ENCODE measurements around the gene GPR155.
"Not testable (repeated sequence)": the region's sequence is repeated elsewhere in the genome, so short reads cannot be mapped to it uniquely, and the experiment has no call there.

GPR155 gene

DNA sequence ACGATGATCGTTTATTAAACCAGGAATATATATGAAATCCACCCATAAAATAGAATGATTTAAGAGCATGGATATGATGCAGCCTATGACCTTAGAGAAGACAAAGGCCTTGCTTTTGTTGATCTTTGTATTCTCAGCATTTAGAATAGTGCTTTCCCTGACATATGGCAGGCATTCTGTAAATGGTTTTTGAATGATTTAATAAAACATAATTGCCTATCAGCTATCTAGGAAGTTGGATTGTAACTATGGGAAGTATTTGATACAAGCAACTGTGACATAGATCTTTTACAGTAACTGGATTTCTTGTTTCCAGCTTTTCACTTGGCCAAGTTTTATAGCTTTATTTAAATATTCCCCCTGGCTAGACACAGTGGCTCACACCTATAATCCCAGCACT is 5.1 kb upstream of the GPR155 start:
- no peak for DNase-seq

DNA sequence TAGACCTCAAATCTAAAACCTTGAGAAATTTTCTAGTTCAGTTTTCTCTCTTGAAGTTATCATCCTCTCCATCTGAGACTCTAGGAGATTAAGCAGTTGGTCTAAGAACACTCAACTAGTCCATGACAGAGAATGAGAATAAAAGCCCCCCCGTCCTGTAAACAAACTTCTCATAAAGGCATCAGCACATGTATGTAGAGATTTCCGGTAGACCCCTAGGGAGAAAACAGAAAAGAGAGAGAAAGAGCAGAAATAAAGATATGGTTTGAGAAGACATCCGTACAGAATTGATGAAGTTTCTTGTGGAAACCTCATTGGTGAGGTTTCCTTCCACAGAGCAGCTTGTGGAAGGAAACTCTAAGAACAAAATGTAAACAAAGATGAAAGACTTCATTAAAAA is 3.2 kb upstream of the GPR155 start:
- DNase-seq = no peak

DNA sequence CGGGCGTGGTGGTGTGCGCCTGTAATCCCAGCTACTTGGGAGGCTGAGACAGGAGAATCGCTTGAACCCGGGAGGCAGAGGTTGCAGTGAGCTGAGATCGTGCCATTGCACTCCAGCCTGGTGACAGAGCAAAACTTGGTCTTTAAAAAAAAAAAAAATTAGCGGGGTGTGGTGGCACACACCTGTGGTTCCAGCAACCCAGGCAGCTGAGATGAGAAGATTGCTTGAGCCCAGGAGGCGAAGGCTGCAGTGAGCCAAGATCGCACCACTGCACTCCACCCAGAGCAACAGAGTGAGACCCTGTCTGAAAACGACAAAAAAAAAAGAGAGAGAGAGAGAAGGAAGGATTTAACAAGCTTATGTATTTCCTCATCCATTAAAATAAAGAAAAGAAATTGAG is 2.7 kb upstream of the GPR155 start:
- DNase-seq = peak; percentile 49

DNA sequence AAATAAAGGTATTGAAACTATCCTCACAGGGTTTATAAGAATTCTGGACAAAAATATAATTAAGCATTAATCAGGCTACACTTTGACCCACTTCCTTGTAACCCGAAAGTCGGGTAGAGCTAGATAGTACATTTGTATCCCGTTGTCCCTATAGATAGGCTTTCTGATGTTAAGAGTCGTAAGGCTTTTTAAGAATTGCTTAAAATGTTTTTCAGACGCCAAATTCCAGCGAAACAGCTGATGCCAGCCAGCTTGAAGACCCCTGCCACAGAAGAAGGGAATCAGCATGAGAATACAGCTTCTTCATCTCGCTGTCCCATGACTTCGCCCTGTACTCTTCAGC is 962 bp upstream of the GPR155 start:
- DNase-seq = no peak

DNA sequence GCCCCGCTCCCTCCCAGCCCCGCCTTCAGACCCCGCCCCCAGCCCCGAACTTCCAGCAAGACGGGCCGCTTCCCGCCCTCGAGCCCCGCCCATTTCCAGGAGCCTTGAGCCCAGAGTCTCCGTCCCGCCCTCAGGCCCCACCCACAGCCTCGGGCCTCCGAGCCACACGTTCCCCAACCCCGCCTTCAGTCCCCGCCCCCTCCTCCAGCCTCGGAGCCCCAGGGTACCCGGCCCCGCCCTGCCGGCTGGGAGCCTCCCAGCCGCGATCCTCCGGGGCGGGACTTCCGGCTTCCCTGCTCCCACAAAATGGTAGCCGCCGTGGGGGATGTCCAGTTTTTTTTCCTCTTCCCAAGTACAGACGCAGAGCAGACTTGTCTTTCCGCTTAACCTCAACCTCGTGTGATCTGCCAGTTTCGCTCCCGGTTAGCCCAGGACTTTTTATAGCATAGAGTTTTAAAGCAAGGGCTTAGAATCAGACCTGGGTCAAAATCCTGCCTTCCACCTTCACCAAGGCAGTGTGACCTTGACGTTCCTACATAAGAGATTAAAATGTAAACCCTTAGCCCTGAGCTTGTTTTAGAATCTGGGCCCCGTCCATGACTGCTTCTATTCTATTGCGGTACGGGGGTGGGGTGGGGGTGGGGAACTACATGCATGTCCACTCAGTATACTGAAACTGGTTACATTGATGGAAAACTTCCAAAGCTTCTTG is 435 bp upstream of the GPR155 start:
- peak; percentile 99 for DNase-seq

DNA sequence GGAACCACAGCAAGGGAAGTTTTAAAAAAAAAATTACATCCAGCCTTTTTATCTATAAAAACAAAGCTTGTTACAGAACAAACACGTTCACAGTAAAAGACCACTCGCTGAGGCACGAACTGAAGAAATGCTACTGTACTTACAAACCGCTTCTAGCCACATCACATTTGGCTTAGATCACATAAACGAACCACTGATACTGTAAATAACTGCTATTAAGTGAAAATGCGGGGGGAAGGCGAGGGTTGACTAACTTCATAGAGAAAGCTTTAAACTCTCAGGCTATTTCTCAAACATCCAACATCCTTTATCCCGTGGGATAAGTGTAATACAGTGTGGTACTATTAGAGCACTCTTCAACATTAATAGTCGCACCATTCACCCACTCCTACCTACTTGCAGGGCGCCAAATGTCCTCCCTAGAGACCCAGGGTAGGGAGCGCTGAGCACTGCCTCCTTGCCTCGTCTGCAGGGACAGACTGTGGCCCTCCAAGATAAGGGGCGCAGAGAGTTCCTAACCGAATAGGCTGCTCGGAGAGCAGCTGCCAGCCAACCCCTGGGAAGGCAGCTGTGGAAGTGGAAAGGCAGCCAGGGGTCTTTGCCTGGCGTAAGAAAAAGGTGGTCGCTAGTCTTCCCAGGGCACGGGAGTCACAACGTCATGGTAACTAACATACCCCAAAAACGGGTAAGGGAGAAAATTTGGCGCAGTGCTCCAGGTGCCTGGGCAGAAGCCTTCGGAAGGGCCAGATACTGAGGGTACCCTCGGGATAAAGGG is 854 bp downstream of the GPR155 start:
- DNase-seq = no peak

DNA sequence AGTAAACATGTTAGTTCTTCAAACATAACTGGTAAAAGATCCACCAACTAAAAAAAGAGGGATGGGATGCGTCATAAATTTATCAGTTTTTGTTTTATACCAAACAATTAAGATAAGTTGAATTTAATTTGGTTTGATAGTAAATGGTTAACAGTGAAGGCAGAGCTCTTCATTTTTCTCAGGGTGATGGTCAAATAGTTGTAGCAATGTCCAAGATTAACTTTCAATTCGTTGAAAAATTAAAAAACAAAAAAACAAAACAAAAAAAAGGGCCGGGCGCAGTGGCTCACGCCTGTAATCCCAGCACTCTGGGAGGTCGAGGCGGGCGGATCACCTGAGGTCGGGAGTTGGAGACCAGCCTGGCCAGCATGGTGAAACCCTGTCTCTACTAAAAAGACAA is 1.8 kb downstream of the GPR155 start:
- not testable (repeated sequence) for DNase-seq

DNA sequence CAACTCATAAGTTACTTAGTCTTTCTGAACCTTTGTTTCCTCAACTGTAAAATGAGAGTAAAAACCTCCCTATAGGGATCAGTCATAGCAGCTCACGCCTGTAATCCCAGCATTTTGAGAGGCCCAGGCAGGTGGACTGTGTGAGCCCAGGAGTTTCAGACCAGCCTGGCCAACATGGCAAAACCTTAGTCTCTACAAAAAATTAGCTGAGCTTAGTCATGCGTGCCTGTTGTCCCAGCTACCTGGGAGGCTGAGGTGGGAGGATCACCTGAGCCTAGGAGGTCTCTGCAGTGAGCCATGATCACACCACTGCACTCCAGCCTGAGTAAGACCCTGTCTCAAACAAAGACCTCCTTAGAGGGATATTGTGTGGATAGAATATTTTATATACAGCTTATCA is 2.3 kb downstream of the GPR155 start:
- DNase-seq = no peak

DNA sequence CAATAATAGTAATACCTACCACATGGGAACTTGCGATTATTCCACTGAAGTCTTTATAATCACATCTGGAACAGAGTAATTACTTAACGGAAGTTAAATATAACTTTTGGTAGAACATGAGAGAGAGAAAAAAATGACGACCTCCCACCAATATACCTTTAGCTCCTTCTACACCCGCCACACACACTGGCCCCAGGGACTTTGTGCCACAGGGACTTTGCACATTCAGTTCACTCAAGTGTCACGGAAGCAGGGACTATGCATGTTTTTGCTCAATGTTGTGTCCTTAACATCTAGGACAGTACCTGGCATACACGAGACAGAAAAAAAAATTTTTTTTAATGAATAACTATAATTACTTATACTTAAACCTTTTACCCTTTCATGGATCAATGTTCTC is 4.0 kb downstream of the GPR155 start:
- DNase-seq = no peak

DNA sequence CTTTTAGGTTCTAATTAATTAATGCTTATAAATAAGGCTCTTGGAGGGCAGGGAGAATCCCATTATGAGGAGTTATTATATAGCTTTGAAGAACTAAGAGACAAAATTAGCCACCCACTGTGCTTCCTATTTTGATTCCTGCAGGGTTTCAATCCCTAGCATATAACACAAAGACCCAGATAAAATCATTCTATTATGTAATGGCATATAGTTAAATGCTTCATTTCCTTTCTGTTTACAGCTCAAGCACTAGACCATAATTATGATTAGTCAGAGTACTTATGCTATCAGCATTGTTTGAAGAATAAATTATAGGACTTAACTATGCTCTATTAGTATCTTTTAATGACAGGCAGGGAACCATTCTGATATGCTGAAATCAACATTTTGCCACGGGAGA is 9.1 kb downstream of the GPR155 start:
- no peak for DNase-seq

DNA sequence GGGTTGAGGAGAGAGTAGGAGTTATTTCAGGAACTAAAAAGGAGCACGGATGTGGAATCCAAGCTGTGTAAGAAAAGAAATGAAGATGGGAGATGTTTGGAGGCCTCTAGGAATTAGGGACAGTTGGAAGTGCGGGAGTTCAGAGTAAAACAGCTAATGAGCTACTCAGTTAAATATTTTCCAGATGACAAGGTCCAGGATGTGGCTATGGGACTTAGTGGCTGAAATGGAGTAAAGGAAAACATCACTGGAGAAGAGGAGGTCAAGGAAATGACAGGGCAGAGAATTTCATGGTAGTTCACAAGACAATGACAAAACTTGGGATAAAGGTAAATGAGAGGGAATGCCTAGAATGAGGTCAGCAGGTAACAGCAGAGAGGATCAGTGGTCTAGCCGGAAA is 13.0 kb downstream of the GPR155 start:
- no peak for DNase-seq

DNA sequence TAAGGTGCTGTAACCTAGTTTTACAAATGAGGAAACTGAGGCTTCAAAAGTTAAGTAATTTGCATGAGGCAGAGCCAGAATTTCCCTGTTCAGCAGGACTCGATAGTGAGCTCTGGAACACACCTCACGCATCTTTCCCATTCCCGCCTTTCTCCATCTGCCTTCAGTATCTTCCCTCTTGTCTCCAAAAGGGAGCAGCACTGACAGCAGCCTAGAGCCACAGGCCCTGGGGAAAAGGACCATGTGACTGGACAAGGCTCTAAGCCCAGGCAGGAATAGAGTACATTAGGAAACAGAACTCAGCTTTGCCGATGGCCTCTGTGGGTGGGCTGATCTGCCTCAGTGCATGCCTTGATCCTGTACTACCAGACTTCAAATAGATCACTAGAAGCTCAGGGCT is 21.5 kb downstream of the GPR155 start:
- no peak for DNase-seq

DNA sequence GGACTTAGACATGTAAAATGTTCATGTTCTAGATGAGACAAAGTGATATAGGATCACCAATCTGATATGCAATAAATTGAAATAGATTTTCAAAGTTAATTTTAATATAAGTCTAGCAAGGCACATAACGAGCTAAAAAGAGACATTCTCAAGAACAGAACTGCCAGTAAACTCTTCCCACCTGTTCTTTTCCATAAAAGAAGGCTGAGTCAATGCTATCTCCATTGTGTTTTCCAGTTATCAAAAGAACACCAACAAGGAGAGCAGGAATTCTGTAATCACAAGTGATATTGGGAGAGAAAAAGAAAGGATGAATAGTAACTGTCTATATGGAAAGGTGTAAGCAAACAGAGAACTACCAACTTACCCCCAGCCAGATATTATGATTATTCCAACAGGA is 25.6 kb downstream of the GPR155 start:
- no peak for DNase-seq

DNA sequence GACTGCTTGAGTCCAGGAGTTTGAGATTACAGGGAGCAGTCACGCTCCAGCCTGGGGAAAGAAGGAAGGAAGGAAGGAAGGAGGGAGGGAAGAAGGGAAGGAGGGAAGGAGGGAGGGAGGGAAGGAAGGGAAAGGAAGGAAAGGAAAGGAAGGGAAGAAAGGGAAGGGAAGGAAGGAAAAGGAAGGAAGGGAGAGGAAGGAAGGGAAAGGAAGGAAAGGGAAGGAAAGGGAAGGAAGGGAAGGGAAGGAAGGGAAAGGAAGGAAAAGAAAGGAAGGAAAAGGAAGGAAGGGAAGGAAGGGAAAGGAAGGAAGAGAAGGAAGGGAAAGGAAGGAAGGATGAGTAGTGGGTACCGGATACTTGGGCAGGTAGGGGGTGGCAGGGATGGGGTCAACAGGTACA is 32.3 kb downstream of the GPR155 start:
- no peak for DNase-seq

DNA sequence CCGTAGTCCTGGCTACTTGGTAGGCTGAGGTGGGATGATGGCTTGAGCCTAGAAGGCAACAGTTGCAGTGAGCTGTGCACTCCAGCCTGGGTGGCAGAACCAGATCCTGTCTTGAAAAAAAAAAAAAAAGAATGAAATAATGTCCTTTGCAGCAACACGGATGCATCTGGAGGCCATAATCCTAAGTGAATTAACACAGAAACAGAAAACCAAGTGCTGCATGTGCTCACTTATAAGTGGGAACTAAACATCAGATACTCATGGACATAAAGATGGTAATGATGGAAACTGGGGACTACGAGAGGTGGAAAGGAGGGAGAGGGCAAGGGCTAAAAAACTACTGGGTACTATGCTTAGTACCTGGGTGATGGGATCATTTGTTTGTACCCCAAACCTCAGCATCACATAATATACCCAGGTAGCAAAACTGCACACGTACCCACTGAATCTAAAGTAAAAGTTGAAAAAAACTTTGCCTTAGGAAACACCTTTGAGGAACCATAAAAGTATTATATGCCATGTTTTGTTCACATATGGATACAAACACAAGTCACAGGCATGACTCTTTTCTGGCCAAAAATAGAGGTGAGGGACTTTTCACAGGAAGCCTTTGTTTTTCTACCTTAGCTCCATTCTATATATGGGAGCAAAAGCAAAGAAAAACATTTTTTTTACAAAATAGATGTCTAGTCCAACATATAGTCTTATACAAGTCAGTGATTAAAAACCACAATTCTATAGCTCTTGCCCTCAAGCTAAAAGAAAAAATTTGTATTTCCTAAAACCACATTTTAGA is 36.6 kb downstream of the GPR155 start:
- DNase-seq = no peak

DNA sequence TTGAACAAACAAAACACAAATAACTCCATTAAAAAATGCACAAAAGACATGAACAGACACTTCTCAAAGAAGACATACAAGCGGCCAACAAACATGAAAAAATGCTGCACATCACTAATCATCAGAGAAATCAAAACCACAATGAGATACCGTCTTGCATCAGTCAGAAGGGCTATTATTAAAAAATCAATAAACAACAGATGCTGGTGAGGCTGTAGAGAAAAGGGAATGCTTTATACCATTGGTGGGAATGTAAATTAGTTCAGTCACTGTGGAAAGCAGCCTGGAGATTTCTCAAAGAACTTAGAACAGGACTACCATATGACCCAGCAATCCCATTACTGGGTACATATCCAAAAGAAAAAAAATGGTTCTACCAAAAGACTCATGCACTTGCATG is 37.8 kb downstream of the GPR155 start:
- no peak for DNase-seq

DNA sequence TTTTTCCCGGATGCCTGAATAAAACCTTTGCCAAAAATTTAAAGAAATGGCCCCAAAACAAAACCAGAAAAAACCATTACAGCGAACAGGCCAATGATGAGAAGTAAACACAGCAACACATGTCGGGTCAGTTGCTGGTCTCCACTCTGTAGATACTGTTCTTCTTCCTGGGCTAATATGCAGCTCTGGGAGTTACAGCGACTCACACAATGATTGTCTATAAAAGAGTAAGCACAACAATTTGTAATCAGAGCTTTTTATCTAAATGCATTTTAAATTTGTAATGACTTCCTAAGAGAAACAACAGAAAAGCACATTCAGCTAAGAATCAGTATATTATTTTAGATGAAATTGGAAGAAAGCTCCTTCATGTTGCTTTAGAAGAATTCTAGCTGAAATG is 40.3 kb downstream of the GPR155 start:
- DNase-seq = no peak

DNA sequence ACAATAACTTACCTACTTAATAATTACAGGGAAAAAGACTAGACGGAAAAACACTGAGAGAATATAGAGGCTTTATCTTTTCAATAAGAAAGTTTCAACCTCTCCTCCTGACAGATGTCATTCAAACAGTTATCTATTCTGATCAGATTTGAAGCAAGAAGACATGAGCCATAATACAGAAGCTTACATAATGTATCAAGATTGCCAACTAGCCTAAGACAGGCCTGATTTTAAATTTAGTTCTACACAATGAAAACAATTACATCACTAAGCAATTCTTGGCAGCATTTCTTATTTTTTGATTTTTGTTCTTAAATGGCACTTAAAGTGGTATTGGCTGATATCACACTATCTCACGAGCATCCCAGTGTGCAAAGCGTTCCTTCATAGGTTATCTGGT is 41.6 kb downstream of the GPR155 start:
- DNase-seq = no peak

DNA sequence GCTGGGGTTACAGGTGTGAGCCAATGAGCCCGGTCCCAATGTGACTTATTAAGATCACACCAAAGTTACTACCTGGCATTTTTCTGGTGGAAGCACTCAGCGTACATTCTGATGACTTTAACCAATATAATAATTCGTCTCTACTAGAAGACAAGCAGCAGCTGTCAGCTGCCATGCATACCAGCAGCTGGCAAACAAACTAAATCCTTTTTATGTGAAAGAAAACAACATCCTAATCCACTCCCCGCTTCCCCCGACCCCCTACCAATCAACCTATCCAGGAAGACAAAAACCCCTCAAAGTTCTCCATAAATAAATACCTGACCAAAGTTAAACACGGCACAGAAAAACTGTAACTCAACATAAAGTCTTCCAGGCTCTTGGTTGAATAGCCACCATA is 42.1 kb downstream of the GPR155 start:
- DNase-seq = no peak

DNA sequence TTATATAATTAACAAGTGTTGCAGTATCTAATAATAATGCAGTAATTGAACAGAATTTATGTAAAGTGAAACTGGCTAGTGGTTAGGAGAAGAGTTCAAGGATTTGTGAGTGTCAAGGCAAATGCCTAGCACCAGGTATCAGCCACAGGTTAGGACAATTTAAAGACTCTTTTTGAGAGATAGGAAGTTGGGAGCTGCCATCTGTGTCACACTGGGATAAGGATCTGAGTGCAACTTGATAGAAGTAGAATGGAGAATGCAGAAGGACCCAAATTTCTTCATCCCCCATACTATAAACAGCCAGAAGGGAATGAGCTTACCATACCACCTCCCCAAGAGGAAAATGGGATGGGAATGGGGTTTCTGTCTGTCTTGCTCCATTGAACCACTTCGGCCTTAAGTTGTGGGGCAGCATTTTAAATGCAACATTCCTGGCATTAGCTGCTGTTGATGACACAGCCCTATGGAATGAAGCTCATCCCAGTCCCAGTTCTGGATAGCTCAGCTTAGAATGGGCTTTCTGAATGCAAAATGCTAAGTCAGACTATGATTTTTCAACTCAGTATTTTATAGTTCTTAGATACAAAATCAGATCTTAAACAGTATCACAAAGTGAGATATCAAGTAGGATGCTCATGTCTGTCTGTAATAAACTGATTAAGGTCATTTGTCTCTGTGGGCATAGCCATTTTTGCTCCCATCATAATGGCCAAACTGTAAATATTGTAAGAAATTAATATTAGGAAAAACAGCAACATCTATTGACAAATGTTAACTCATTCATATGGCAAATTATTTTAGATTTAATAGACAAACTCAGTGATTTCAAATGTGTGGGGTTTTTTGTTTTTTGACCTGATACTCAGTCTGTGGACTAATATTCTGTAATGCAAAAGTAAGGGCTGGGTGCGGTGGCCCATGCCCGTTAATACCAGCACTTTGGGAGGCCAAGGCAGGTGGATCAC is 44.0 kb downstream of the GPR155 start:
- no peak for DNase-seq

DNA sequence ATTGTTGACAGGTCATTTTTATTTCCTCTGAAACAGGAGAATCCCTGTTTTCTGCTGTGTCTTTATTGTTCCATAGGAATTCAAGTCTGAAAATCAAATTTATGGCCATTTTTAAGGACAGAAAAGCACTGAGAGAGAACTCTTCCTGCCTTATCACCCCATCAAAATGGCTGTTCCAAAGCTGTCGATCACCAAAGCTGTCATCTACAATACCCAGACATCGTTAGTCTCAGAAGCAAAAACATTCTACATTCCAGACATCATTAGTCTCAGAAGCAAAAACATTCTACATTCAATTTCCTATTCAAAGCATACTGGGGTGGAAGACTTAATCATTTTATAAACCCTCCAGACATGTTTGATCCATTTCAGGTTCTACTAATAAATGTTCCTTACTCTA is 46.9 kb downstream of the GPR155 start:
- no peak for DNase-seq

DNA sequence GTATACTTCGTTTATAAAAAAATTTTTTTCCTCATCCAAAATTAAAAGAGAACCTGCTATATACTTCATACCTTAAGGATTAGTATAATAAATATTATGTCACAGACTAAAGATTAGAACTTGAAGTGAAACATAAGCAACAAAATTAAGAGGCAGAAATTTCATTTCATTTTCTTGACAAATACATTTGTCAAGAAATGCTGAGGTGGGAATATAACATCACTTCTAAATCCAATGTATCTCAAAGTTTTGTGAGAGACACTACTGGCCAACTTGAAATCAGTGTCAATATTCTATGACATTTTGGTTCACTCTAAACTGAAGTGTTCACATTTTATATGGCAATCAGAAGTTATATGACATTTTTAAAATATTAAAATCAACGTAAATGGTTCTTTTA is 47.5 kb downstream of the GPR155 start:
- DNase-seq = no peak

All from CD4-positive, alpha-beta T cell treated with Interleukin-15 for 1 hour (primary cell).